Amniotic epithelial cell (primary cell): ENCODE results near the gene DCTN2.
"Not testable (repeated sequence)": the region's sequence is repeated elsewhere in the genome, so short reads cannot be mapped to it uniquely, and the experiment has no call there.

ENCODE experiments used
- DNase-seq: peaks from one replicate; pipeline ENCODE4 v3.0.0-alpha.2; 2010; ENCODE audit warnings: low read depth

Gene DCTN2

DNA sequence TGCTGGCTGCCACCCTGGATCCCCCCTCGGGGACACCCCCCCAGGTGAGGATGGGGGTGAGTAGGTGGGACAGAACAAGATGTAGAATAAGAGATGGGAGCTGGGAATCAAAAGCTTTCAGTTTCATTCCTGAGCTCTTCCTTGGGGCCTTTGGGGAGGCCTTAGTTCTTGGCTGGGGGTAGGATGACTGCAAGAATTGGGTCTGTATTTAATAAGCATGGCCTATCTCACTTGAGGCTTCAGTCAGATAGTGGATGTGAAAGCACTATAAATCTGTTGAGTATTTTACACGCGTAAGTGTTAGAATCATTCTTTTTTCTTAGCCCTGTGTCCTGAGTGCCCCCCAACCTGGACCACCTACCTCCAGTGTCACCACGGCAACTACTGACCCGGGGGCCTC lies 19.8 kb downstream of the DCTN2 start:
- no peak for DNase-seq

DNA sequence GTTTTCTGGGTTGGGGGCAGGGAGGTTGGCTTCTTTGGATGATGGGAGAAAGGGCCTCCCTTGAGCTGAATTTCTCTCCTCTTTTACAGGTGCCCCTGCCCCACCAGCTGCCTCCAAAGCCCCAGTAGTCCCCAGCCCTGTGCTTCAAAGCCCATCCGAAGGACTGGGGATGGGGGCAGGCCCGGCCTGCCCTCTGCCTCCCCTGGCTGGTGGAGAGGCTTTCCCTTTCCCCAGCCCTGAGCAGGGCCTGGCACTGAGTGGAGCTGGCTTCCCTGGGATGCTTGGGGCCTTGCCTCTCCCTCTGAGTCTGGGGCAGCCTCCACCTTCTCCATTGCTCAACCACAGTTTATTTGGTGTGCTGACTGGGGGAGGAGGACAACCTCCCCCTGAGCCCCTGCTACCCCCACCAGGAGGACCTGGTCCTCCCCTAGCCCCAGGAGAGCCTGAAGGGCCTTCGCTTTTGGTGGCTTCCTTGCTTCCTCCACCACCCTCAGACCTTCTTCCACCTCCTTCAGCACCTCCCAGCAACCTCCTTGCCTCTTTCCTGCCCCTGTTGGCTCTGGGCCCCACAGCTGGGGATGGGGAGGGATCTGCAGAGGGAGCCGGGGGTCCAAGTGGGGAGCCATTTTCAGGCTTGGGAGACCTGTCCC lies 20.4 kb downstream of the DCTN2 start:
- no peak for DNase-seq

DNA sequence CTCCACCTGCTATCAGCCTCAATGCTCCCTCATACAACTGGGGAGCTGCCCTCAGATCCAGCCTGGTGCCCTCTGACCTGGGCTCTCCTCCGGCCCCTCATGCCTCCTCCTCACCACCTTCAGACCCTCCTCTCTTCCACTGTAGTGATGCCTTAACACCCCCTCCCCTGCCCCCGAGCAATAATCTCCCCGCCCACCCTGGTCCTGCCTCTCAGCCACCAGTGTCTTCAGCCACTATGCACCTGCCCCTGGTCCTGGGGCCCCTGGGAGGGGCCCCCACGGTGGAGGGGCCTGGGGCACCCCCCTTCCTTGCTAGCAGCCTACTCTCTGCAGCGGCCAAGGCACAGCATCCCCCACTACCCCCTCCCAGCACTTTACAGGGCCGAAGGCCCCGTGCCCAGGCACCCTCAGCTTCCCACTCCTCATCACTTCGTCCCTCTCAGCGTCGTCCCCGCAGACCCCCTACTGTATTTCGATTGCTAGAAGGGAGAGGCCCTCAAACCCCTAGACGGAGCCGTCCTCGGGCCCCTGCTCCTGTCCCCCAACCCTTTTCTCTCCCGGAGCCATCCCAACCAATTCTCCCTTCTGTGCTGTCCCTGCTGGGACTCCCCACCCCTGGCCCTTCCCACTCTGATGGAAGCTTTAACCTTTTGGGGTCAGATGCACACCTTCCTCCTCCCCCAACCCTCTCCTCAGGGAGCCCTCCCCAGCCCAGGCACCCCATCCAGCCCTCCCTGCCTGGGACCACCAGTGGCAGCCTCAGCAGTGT lies 21.2 kb downstream of the DCTN2 start:
- no peak for DNase-seq

DNA sequence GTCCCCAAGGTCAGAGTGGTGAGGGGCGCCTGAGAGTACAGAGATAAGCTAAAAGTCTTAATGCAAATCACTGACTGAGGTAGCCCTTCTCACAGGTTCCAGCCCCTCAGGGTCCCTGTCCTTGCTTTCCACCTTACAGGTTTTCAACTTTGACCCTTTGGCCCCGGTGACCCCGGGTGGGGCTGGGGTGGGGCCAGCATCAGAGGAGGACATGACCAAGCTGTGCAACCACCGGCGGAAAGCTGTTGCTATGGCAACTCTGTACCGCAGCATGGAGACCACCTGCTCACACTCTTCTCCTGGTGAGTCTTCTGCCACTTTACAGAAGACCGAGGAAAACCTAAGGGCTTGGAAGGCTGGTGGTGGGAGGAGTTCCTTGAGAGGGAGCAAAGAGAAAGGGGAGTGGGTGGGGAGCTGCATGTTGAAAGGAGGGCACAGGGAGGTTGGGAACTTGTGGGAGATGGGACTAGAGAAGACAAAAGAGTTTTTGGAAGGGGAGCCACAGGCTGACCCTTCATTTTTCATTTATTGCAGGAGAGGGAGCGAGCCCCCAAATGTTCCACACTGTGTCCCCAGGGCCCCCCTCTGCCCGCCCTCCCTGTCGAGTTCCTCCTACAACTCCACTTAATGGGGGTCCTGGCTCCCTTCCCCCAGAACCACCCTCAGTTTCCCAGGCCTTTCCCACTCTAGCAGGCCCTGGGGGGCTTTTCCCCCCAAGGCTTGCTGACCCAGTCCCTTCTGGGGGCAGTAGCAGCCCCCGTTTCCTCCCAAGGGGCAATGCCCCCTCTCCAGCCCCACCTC lies 22.0 kb downstream of the DCTN2 start:
- DNase-seq: no peak

DNA sequence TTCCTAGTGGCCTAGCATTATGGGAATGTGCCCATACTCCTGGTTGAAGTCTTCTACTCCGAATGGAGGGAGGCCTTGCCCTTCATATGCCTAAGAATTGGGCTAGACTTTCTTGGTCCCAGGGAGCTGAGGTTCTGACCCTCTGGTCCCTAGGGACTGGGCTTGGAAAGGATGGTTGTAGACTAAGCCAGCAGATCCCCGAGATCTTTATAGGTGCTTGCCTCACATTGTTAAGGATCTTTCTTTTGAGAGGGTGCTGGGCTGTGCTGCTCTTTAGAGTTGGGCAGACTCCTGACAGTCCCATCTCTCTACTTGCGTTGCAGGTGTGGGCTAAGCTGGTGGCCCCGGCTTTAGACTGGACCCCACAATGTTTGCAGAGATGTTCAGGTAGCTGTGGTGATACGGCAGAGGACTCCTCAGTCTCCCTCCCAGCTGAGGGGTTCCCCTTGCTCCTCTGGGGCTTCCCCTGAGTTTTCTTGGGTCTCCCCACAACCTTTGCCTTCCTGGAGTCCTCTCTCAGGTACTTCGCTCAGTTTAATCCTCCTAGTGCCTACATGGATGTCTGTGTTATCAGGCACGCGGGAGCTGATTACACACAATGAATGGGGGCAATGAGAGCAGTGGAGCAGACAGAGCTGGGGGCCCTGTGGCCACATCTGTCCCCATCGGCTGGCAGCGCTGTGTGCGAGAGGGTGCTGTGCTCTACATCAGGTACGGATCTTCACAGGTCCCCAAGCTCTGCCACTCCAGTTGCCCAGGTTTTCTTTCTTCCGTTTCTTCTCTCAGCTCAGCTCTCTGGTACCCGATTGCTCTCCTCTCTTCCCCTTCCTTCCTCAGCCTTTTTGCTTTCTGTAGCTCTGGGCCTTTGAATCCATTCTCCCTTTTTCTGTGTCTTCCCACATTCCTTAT lies 23.0 kb downstream of the DCTN2 start:
- no peak for DNase-seq

DNA sequence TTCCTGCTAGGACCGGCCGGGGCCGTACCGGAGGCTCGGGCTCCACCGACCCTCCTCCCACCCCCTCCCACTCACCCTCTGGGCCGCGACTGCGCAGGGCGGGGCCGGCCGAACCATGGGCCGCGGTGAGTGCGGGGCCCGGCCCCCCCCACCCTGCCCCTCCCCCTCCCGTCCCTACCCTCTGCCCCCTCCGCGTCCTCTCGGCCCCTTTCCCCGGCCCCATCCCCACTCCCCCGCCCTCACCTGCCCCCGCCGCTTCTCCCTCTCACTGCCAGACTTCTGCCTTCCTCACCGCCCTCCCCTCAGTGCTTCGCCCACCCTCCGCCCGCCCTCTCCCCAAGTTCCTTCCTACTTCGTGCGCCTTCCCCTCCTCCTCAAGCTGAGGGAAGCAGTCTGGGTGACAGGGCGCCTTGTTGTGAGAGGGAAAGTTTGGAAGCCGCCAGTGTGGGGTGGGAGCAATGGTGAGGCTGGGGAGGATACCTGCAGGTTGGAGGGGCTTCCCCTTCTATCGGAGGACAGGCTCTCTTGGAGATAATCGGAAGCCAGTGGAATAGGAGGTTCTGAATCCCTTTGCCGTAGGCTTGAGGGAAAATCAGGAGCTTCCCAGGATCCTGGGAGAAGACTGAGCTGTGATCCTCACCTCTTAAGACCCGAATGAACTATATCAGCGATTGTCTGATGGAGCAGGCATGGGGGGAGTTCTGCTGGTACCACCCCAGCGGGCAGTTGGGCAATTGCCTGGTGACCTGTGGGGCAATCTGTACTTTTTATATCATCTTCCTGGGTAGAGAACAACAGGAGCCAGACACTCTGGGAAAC lies 23.9 kb downstream of the DCTN2 start:
- DNase-seq: peak; percentile 70

DNA sequence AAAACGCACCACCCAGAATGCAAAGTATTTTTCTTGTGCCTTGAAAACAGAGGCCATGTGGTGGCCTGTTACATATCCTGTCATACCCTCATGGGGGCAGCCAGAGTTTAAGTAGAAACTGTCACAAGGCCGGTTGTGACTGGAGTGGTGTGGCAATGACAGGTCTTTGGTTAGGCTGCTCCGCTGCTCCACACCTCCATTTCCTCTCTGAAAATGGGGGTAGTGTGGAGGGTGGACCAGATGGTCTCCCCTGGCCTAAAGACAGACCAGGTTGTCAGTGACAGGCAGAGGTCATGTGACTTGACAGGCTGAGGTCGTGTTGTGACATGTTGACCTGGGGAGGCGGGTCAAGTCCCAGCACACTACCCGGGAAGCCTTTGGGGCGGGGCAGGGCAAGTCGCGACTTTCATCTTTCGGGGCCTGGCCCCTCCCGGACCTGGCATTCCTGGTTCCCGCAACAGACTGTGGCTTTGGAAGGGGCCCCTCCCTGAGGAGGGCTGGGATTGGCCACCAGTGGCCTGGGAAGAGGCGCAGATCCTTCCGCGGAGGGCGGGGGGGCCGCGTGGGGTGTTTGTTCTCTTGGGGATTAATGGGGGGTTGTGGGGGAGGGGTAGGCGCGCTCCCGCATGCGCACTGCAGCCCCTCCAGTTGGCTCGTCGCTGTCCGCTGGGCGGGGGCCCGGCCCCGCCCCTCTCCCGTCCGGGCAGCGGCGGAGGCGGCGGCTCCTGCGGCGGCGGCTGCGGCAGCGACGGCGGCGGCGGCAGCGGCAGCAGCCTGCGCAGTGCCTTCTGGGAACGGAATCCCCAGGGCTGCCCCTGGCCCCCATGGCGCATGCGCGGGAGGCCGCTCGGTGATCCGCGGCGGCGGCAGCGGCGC lies 24.7 kb downstream of the DCTN2 start, which contains the start of gene MBD6:
Gene MBD6, plus strand, starts transcription at position 814 of the 876 bp plus-strand sequence. CDS start 1,480 bp downstream, outside the sequence.
- DNase-seq: peak; percentile 93

DNA sequence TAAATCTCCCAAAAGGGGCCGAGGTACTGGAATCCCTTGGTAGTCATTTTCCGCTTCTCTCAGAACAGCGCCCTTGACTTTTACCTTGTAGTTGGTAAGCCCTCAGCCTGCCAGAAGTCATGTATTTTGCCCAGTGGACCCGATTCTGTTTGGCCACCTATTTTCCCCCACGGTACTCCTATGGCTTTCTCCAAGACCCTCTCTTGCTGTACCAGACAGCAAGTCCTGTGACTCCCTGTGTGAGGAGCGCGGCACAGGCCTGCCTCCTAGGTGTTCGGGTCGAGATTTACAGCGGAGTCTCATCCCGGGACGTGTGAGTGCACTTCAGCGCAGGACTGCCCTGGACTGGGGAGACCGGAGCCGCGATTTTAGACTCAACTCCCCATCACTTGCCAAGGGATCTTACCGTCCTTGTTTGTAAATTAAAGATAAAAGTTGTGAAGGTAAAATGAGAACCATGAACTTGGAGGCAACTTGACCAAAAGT lies 25.4 kb downstream of the DCTN2 start:
- DNase-seq: peak; percentile 58

DNA sequence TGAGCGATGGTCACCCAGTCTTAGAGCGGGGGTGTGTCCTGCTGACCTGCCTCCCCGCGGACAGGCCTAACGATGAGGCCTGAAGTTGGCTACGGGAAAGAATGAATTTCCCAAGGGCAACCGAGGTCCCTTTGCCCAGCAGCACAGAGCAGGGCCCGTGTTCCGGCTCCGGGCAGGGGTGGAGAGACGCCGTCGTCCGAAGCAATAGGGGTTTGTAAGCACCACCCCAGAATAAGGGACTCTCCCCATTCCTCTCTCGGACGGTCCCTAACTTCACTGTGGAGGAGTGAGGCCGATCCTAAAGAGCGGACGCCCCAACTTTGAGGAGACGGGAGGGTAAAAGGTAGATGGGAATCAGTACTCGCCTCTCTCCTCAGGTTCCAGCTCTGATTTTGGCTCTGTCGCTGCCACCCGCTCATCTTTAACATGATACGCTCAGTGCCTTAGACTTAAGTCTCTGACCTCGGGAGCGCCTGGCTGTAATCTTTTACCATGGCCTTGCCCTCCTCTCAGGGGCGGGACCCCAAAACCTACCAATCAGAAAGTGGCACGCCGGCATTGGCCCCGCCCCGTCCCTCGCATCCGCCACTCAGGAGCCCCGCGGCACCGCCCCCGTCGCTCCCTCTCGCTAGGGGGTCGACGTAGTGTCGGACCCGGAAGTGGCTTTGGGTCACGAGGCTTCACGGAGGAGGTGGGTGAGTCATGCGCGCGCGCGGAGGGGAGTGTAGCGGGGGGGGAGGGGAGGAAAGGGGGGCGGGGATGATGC lies 26.8 kb downstream of the DCTN2 start, which contains the start of gene DDIT3:
Gene DDIT3, minus strand, starts transcription at position 462 of the 766 bp plus-strand sequence. CDS start 3,108 bp downstream, outside the sequence.
- peak; percentile 96 for DNase-seq

DNA sequence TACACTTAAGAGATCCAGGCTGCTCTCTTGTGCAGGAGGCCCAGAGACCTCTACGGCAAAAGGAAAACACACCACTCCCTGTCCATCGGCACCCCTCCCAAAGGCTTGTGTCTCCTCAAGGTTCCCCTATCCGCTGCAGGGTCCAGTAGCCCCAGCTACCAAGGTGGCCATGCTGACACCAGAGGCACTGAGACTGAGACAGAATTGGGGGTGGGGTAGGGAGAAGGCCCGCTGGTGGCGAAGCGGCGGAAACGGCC lies 27.3 kb downstream of the DCTN2 start:
- no peak for DNase-seq

DNA sequence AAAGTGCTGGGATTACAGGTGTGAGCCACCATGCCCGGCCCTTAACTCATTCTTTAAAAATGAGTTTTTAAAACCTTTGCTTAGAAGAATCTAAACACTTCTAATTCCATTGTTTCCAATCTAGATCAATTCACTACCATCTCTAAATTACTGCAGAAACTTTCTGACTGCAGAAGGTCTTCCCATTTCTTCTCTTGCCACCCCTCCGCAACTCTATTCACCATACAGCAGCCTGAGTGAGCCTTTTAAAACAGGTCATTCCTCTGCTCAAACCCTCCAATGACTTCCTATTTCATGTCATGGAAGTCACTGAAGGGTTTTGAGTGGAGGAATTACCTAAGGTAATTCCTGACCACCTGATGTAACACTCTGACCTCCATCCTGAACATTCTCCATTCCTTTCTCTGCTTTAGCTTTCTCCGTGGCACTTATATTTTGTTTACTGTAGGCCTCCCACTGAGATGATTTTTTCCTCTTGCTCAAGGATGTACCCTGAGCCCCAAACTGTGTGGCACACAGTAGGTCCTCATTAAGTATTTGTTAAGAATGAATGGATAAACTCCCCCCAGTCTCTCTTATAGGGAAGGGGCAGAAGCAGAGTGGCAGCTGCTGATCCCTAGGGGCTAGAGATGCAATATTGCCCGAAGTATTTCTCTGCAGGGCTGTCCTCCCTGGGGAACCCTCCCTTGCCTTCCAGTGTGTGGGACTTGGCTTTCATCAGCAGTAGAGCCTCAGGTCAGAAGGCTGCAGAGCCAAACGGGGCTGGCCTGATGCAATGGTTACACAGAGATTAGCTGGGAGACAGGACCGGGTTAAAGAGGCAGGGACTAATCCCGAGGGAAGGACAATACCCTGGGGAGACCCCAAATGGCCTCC lies 27.8 kb downstream of the DCTN2 start:
- peak; percentile 55 for DNase-seq

DNA sequence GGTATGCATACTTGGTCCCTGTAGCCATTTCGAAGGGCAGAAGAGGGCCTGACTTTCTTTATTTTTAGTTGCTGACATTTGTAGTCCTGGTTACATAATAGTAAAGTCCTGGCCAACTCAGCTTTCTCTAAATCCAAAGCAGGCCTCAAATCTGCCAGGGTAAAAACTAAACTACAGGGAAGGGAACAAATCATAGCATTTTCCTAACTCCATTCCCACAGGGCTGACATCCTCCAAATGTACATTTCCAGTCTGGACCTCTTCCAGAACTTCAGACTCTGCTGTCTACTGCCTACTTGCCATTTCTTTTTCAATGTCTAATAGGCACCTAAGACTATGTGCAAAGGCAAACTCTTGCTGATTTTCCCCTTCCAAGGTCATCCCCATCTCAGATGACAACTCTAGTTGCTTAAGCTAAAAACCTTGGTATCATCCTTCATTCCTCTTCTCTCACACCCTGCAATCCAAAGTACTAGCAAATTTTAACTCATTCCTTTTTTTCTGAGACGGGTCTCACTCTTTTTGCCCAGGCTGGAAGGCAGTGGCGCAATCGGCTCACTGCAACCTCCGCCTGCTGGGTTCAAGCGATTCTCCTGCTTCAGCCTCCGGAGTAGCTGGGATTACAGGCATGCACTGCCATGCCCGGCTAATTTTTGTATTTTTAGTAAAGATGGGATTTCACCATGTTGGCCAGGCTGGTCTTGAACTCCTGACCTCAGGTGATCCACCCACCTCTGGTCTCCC lies 28.6 kb downstream of the DCTN2 start:
- DNase-seq: peak; percentile 20

DNA sequence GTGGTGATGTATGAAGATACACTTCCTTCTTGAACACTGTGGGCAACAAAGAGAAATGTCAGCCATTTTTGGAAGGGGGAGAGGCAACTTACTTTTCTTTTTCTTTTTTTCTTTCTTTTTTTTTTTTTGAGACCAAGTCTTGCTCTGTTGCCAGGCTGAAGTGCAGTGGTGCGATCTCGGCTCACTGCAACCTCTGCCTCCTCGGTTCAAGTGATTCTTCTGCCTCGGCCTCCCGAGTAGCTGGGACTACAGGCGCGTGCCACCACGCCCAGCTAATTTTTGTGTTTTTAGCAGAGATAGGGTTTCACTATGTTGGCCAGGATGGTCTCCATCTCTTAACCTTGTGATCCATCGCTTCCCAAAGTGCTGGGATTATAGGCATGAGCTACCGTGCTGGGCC lies 29.3 kb downstream of the DCTN2 start:
- DNase-seq: not testable (repeated sequence)

DNA sequence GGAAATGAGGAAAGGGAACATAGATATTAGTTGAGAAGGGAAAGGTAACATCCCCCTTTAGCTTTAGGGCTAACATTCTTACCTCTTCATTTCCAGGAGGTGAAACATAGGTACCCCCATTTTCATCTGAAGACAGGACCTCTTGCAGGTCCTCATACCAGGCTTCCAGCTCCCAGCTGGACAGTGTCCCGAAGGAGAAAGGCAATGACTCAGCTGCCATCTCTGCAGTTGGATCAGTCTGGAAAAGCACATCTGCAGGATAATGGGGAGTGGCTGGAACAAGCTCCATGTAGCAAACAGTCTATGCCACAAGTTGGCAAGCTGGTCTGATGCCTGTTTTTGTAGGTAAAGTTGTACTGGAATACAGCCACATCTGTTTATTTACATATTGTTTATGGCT lies 29.8 kb downstream of the DCTN2 start:
- DNase-seq: peak; percentile 42

DNA sequence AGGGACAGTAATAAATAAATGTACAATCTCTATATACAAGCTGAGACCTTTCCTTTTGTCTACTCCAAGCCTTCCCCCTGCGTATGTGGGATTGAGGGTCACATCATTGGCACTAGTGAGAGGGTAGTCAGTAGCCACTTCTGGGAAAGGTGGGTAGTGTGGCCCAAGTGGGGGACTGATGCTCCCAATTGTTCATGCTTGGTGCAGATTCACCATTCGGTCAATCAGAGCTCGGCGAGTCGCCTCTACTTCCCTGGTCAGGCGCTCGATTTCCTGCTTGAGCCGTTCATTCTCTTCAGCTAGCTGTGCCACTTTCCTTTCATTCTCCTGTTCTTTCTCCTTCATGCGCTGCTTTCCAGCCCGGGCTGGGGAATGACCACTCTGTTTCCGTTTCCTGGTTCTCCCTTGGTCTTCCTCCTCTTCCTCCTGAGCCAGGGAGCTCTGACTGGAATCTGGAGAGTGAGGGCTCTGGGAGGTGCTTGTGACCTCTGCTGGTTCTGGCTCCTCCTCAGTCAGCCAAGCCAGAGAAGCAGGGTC lies 30.3 kb downstream of the DCTN2 start:
- DNase-seq: no peak

DNA sequence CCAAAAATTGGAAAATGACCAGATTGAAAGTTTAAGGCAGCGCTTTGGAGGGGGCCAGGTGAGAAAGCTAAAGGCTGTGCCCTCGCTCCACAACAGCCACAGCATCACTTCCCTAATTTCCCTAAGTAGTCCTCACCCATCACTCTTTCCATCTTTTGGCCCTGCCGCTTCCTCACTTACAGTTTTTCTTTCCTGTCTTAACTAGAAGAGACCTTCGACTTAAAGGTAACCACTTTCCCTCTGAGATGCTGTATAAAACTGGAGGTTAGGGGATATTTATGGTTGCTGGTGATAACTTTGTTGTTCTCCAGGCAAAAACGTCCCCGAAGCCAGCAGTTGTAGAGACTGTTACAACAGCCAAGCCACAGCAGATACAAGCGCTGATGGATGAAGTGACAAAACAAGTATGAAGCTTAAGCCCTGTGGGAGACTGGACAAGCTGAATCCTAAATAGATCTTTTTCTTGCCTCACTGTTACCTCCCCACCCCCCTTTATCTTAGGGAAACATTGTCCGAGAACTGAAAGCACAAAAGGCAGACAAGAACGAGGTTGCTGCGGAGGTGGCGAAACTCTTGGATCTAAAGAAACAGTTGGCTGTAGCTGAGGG lies 31.0 kb downstream of the DCTN2 start:
- DNase-seq: peak; percentile 39
